Ectodermal cell (in vitro differentiated cells): ENCODE results near the gene TIMP3. TPM values are rescaled to one million over a fixed set of nuclear protein-coding genes. Genes with fewer than 3 reads are reported as not detected.
A peak's percentile ranks its signal among the peaks of the same experiment; 100 is the strongest.
"Not testable (repeated sequence)": the region's sequence is repeated elsewhere in the genome, so short reads cannot be mapped to it uniquely, and the experiment has no call there.

Experiments
- H3K27ac ChIP-seq: 2 replicates; pipeline ENCODE4 v1.7.0; 2013; ENCODE audit warnings: mild to moderate bottlenecking, low read depth, low read length; ENCODE audit not compliant: insufficient read depth, poor library complexity, severe bottlenecking
- H3K27me3 ChIP-seq: 2 replicates; pipeline ENCODE4 v1.7.0; 2013; ENCODE audit warnings: mild to moderate bottlenecking, low read length; ENCODE audit not compliant: insufficient read depth, control insufficient read depth, poor library complexity, severe bottlenecking
- H3K36me3 ChIP-seq: one replicate; pipeline ENCODE4 v1.7.0; 2013; ENCODE audit warnings: low read length; ENCODE audit not compliant: control insufficient read depth, insufficient read depth
- H3K4me1 ChIP-seq: one replicate; pipeline ENCODE4 v1.7.0; 2013; ENCODE audit warnings: low read length; ENCODE audit not compliant: control insufficient read depth, insufficient read depth
- H3K4me3 ChIP-seq: 2 replicates; pipeline ENCODE4 v1.7.0; 2013; ENCODE audit warnings: low read depth, low read length, control low read depth; ENCODE audit not compliant: insufficient read depth
- H3K9me3 ChIP-seq: 2 replicates; pipeline ENCODE4 v1.7.0; 2013; ENCODE audit warnings: mild to moderate bottlenecking, low read length, moderate library complexity; ENCODE audit not compliant: control insufficient read depth
- WGBS, 2 experiments: methylation state at CpG; one replicate each; pipeline ENCODE4 v1.1.7; 2013; ENCODE audit warnings: missing lambda C conversion rate in 2 of 2; 5-methylcytosine and 5-hydroxymethylcytosine counted together
- polyA plus RNA-seq, 4 experiments: library from polyadenylated mRNA; stranded (reverse); fragments of 50-300 nt; gene quantifications; one replicate each; pipeline ENCODE4 v1.2.3, GENCODE V29; 2013

The TIMP3 gene
- polyA plus RNA-seq (2013, experiment 1 of 4): 12.0 TPM
- polyA plus RNA-seq (2013, experiment 2 of 4): 14.8 TPM
- polyA plus RNA-seq (2013, experiment 3 of 4): 12.0 TPM
- 14.8 TPM for polyA plus RNA-seq (2013, experiment 4 of 4)

GRCh38 chr22:32801537-32802236 is at the start of gene TIMP3:
Gene TIMP3 (plus strand): TSS chr22:32801705. CDS start chr22:32802002, 297 bp downstream.
- peak within 1 kb of the TSS; percentile 61 for H3K4me3 ChIP-seq
- peaks cover 35% of the 10 kb centered on the region for H3K27me3 ChIP-seq
- no peak within 1 kb of the TSS for H3K27ac ChIP-seq

GRCh38 chr22:32752326-32752725 is 49.2 kb upstream of the TIMP3 start:
- Histone ChIP-seq H3K4me1 (peaks cover 4% of the 10 kb centered on the region), H3K4me3 (no peak overlapping the region), H3K36me3 (no peaks in the 10 kb centered on the region), H3K27me3 (no peaks in the 10 kb centered on the region), H3K27ac (no peak overlapping the region), H3K9me3 (no peaks in the 10 kb centered on the region)
- 79 to 84% methylated on average over 9 of the region's 9 CpGs for WGBS, 2 experiments

More at GRCh38 chr22:32801537-32802236, at the start of gene TIMP3:
- H3K4me1 ChIP-seq: peaks cover 32% of the 10 kb centered on the region
- H3K9me3 ChIP-seq: no peaks in the 10 kb centered on the region
- H3K36me3 ChIP-seq: no peaks in the 10 kb centered on the region
- 0% methylated on average over 72 of the region's 72 CpGs for WGBS, 2 experiments

GRCh38 chr22:32752816-32753520 is 48.5 kb upstream of the TIMP3 start:
- Histone ChIP-seq H3K27me3 (no peaks in the 10 kb centered on the region), H3K9me3 (no peaks in the 10 kb centered on the region), H3K4me3 (no peak overlapping the region), H3K4me1 (peaks cover 4% of the 10 kb centered on the region), H3K36me3 (no peaks in the 10 kb centered on the region), H3K27ac (no peak overlapping the region)
- 89 to 91% methylated on average over 11 of the region's 11 CpGs for WGBS, 2 experiments

GRCh38 chr22:32753591-32753990 is 47.9 kb upstream of the TIMP3 start:
- Histone ChIP-seq H3K27me3 (no peaks in the 10 kb centered on the region), H3K27ac (no peak overlapping the region), H3K4me1 (peaks cover 4% of the 10 kb centered on the region), H3K4me3 (no peak overlapping the region), H3K9me3 (no peaks in the 10 kb centered on the region), H3K36me3 (no peaks in the 10 kb centered on the region)
- 86 to 87% methylated on average over 6 of the region's 6 CpGs for WGBS, 2 experiments

GRCh38 chr22:32754413-32755041 is 47.0 kb upstream of the TIMP3 start:
- no peaks in the 10 kb centered on the region for H3K27me3 ChIP-seq
- no peaks in the 10 kb centered on the region for H3K9me3 ChIP-seq
- no peak overlapping the region for H3K4me3 ChIP-seq
- H3K27ac ChIP-seq: no peak overlapping the region
- H3K36me3 ChIP-seq: no peaks in the 10 kb centered on the region
- H3K4me1 ChIP-seq: peaks cover 4% of the 10 kb centered on the region
- 78 to 85% methylated on average over 6 of the region's 6 CpGs for WGBS, 2 experiments

- 90 to 95% methylated on average over 14 of the region's 14 CpGs for WGBS, 2 experiments
- not testable (repeated sequence) for H3K36me3 ChIP-seq, H3K27me3 ChIP-seq, H3K9me3 ChIP-seq, H3K4me3 ChIP-seq, H3K27ac ChIP-seq, H3K4me1 ChIP-seq
These were observed 44.3 kb upstream of the TIMP3 start for GRCh38 chr22:32757086-32757762.

- Histone ChIP-seq H3K4me1 (no peaks in the 10 kb centered on the region), H3K36me3 (no peaks in the 10 kb centered on the region), H3K27me3 (no peaks in the 10 kb centered on the region), H3K9me3 (no peaks in the 10 kb centered on the region), H3K4me3 (no peak overlapping the region), H3K27ac (no peak overlapping the region)
- WGBS, 2 experiments: 89 to 93% methylated on average over 3 of the region's 3 CpGs
These were observed 42.6 kb upstream of the TIMP3 start for GRCh38 chr22:32758866-32759385.

- no peak overlapping the region for H3K4me3 ChIP-seq
- H3K27me3 ChIP-seq: no peaks in the 10 kb centered on the region
These were observed 41.1 kb upstream of the TIMP3 start for GRCh38 chr22:32760396-32760795.

GRCh38 chr22:32760815-32761214 is 40.7 kb upstream of the TIMP3 start:
- H3K36me3 ChIP-seq: no peaks in the 10 kb centered on the region
- H3K9me3 ChIP-seq: no peaks in the 10 kb centered on the region
- WGBS, 2 experiments: 89 to 96% methylated on average over 4 of the region's 4 CpGs
- no peak overlapping the region for H3K27ac ChIP-seq
- H3K27me3 ChIP-seq: no peaks in the 10 kb centered on the region
- no peaks in the 10 kb centered on the region for H3K4me1 ChIP-seq
- H3K4me3 ChIP-seq: no peak overlapping the region

More at GRCh38 chr22:32760396-32760795, 41.1 kb upstream of the TIMP3 start:
- H3K4me1 ChIP-seq: no peaks in the 10 kb centered on the region
- WGBS, 2 experiments: 83 to 86% methylated on average over 6 of the region's 6 CpGs
- no peaks in the 10 kb centered on the region for H3K36me3 ChIP-seq
- no peaks in the 10 kb centered on the region for H3K9me3 ChIP-seq
- no peak overlapping the region for H3K27ac ChIP-seq
